T-helper 17 cell (primary cell): ENCODE data around the gene TYW1. TPM values are rescaled to one million over a fixed set of nuclear protein-coding genes. Genes with fewer than 3 reads are reported as not detected.
"Not testable (repeated sequence)": the region's sequence is repeated elsewhere in the genome, so short reads cannot be mapped to it uniquely, and the experiment has no call there.

Experiments
- ATAC-seq: fragments of 150-1000 bp; cut with Tn5 transposase; 2 replicates; pipeline ENCODE4 v1.10.0; 2021; ENCODE audit warnings: mild to moderate bottlenecking, moderate library complexity
- DNase-seq, 3 donors: peaks; one replicate each; pipeline versions ENCODE4 v3.0.0 to v3.0.0-alpha.2; 2020 to 2021
- H3K9me3 ChIP-seq: one replicate; pipeline ENCODE4 v1.7.0; 2013; ENCODE audit warnings: low read length, mild to moderate bottlenecking; ENCODE audit not compliant: control insufficient read depth, poor library complexity, severe bottlenecking
- H3K27ac Mint-ChIP-seq: one replicate; pipeline ENCODE4 v1.8.0; 2022; ENCODE audit warnings: mild to moderate bottlenecking, moderate library complexity, mixed read lengths
- H3K27me3 Mint-ChIP-seq: one replicate; pipeline ENCODE4 v1.8.0; 2022; ENCODE audit warnings: mixed read lengths
- H3K36me3 Mint-ChIP-seq: one replicate; pipeline ENCODE4 v1.8.0; 2022; ENCODE audit warnings: low read depth, mixed read lengths
- H3K4me1 Mint-ChIP-seq: one replicate; pipeline ENCODE4 v1.8.0; 2022; ENCODE audit warnings: mild to moderate bottlenecking, mixed read lengths
- H3K4me3 Mint-ChIP-seq: one replicate; pipeline ENCODE4 v1.8.0; 2022; ENCODE audit warnings: mild to moderate bottlenecking, moderate library complexity, mixed read lengths
- total RNA-seq, 4 donors: library from RNA in 2 of 4; stranded (reverse) in 2 of 4; gene quantifications; one replicate each; pipeline ENCODE4 v1.2.3 and lab custom pipeline; 2022 to 2026

The TYW1 gene, protein sequence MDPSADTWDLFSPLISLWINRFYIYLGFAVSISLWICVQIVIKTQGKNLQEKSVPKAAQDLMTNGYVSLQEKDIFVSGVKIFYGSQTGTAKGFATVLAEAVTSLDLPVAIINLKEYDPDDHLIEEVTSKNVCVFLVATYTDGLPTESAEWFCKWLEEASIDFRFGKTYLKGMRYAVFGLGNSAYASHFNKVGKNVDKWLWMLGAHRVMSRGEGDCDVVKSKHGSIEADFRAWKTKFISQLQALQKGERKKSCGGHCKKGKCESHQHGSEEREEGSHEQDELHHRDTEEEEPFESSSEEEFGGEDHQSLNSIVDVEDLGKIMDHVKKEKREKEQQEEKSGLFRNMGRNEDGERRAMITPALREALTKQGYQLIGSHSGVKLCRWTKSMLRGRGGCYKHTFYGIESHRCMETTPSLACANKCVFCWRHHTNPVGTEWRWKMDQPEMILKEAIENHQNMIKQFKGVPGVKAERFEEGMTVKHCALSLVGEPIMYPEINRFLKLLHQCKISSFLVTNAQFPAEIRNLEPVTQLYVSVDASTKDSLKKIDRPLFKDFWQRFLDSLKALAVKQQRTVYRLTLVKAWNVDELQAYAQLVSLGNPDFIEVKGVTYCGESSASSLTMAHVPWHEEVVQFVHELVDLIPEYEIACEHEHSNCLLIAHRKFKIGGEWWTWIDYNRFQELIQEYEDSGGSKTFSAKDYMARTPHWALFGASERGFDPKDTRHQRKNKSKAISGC
- total RNA-seq (10 to 100 TPM; 21.4 to 23.0 TPM), total RNA-seq (lab: John Stamatoyannopoulos, UW) (44.9 to 55.2 reads per million in 2 donors)

DNA sequence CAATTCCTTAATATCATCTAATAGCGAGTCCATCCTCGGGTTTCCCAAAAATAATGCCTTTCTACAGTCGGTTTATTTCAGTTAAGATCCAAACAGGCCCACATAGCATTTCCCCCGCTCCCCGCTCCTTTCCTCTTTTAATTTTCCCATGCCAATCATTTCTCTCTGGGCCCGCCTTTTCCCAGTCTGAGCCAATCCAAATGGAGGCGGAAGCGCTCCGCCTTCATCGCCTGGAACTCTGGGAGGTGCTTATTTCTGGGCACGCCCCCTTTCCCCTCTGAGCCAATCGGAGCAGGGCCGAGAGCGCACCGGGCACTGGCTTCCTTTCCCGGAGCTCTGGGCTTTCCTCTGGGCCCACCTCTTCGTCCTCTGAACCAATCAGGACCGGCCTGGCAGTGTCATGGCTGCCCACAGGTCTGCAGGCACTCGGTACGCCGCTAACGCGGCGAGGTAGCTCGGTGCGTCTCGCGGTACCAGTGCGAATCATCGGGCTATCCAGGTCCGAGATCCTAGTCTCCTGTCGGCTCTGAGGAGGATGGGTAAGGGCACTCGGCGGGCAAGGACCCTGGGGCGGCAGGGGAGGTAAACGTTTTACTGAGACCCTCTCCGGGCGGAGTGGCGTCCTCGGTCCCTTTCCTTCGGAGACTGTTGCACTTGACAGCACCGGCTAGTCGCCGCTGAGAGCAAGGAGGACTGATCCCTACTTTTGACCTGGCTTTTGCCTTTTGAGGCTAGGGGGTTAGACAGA, at the start of gene TYW1:
Gene TYW1 (plus strand): TSS at position 390 of the 748 bp plus-strand sequence. CDS start 146 bp downstream, at position 536.
- ATAC-seq (peak; percentile 86), DNase-seq (peak; percentile 90 to 97 (median 96))
- H3K4me3 Mint-ChIP-seq, result peak within 1 kb of the TSS; percentile 99
- not testable (repeated sequence) for H3K27me3 Mint-ChIP-seq, H3K9me3 ChIP-seq, H3K36me3 Mint-ChIP-seq
- H3K4me1 Mint-ChIP-seq, result peaks cover 22% of the 10 kb centered on the region
- H3K27ac Mint-ChIP-seq, result peak within 1 kb of the TSS; percentile 98

DNA sequence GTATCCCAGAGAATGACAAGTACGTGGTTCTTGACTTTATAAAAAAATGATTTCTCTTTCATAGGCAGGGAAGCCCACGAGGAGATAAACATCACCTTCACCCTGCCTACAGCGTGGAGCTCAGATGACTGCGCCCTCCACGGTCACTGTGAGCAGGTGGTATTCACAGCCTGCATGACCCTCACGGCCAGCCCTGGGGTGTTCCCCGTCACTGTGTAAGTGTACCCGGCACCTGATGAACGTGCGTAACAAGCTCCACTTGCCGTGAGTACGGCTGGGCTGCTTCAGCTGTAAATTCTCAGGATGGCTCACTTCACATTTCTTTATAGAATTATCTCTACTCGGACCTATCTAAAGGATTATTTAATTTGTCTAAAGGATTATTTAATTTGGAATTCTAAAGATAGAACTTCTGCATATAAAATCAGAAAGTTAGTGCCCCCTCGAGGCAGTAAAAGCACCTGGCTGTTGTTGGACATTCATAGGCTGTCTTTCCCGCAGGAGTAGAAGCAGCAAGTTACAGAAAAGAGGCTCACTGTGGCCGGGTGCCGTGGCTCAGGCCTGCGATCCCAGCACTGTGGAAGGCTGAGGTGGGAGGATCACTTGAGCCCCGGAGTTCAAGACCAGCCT, 48.0 kb upstream of the TYW1 start:
- H3K36me3 Mint-ChIP-seq, result peaks cover 2% of the 10 kb centered on the region
- H3K4me3 Mint-ChIP-seq, result no peak overlapping the region
- no peaks in the 10 kb centered on the region for H3K9me3 ChIP-seq
- H3K27ac Mint-ChIP-seq, result no peak overlapping the region
- no peak for DNase-seq
- peaks cover 6% of the 10 kb centered on the region for H3K4me1 Mint-ChIP-seq
- H3K27me3 Mint-ChIP-seq, result no peaks in the 10 kb centered on the region
- no peak for ATAC-seq

DNA sequence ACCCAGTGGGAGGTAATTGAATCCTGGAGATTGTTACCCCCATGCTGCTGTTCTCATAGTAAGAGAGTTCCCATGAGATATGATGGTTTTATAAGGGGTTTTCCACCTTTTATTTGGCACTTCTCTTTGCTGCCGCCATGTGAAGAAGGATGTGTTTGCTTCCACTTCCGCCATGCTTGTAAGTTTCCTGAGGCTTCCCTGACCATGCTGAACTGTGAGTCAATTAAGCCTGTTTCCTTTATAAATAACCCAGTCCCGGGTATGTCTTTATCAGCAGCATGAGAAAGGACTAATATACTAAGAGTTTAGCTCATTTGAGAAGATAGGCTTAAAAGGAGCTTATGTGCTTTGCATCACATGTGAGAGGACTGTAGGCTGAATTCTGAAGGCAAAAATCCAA, 46.3 kb upstream of the TYW1 start:
- peaks cover 2% of the 10 kb centered on the region for H3K36me3 Mint-ChIP-seq
- H3K27ac Mint-ChIP-seq, result no peak overlapping the region
- DNase-seq (no peak), ATAC-seq (no peak)
- no peak overlapping the region for H3K4me3 Mint-ChIP-seq
- no peaks in the 10 kb centered on the region for H3K27me3 Mint-ChIP-seq
- H3K9me3 ChIP-seq, result no peaks in the 10 kb centered on the region
- peaks cover 2% of the 10 kb centered on the region for H3K4me1 Mint-ChIP-seq

DNA sequence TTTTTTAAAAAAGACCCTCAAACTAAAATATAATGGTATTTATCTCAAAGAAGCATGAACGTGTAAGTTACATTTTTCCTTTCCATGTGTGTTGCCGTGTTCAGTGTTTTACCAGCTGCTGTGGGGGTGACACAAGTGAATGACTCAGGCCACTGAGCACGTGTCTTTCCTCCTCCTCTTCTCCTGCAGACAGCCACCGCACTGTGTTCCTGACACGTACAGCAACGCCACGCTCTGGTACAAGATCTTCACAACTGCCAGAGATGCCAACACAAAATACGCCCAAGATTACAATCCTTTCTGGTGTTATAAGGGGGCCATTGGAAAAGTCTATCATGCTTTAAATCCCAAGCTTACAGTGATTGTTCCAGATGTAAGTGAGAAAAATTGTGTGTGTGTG, 45.9 kb upstream of the TYW1 start:
- H3K4me3 Mint-ChIP-seq, result no peak overlapping the region
- H3K36me3 Mint-ChIP-seq, result peaks cover 2% of the 10 kb centered on the region
- no peak overlapping the region for H3K27ac Mint-ChIP-seq
- no peaks in the 10 kb centered on the region for H3K27me3 Mint-ChIP-seq
- ATAC-seq, result no peak
- DNase-seq, result no peak
- H3K9me3 ChIP-seq, result no peaks in the 10 kb centered on the region
- peaks cover 2% of the 10 kb centered on the region for H3K4me1 Mint-ChIP-seq

DNA sequence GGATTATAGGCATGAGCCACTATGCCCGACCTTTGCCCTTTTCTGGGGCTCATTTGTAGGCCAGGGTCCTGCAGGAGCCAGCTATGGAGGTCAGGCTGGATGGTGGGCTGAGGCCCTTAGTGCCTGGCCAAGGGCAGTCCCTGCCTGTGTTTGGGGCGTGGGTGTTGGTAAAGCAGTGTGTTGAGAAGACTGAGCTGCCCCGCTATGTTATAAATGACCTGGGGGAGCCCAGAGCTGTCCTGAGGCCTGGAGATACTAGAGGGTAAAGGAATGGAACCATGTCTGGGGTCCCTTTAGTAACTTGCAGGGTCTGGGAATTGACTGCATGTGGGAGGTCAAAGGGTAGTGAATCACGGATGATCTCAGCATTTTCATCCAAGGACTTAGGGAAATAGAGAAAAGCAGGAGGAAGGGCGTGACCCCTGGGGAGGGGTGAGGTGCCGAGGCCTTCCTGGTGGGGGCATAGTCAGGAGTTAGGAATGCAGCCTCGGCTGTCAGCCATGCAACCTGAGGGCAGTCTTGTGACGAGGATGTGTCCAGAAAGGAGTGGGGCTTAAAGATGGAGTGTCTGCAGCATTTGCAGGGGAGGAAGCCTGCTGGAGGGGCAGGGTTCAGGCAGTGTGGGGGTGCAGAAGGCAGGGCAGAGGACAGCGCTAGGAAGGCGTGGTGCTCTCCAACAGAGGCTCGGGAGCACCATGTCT, 44.1 kb upstream of the TYW1 start:
- Mint-ChIP-seq H3K4me3 (no peak overlapping the region), H3K36me3 (peaks cover 4% of the 10 kb centered on the region), H3K4me1 (peaks cover 2% of the 10 kb centered on the region), H3K27me3 (no peaks in the 10 kb centered on the region), H3K27ac (no peak overlapping the region)
- ATAC-seq (no peak), DNase-seq (no peak)
- no peaks in the 10 kb centered on the region for H3K9me3 ChIP-seq

DNA sequence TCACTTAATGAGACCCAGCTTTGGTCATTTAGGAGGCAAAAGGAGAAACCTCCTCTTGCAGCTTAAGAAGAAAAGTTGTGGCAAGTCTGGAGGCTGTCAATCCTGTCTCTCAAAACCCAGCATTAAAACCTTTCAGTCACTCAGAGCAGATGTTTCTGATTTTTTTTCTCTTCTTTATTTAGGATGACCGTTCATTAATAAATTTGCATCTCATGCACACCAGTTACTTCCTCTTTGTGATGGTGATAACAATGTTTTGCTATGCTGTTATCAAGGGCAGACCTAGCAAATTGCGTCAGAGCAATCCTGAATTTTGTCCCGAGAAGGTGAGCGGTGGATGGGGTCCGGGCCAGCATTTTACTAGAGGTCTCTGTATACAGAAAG, 43.6 kb upstream of the TYW1 start:
- DNase-seq, result no peak
- H3K9me3 ChIP-seq, result no peaks in the 10 kb centered on the region
- H3K27ac Mint-ChIP-seq, result no peak overlapping the region
- no peak overlapping the region for H3K4me3 Mint-ChIP-seq
- no peaks in the 10 kb centered on the region for H3K27me3 Mint-ChIP-seq
- peaks cover 4% of the 10 kb centered on the region for H3K36me3 Mint-ChIP-seq
- ATAC-seq, result no peak
- H3K4me1 Mint-ChIP-seq, result peaks cover 2% of the 10 kb centered on the region

DNA sequence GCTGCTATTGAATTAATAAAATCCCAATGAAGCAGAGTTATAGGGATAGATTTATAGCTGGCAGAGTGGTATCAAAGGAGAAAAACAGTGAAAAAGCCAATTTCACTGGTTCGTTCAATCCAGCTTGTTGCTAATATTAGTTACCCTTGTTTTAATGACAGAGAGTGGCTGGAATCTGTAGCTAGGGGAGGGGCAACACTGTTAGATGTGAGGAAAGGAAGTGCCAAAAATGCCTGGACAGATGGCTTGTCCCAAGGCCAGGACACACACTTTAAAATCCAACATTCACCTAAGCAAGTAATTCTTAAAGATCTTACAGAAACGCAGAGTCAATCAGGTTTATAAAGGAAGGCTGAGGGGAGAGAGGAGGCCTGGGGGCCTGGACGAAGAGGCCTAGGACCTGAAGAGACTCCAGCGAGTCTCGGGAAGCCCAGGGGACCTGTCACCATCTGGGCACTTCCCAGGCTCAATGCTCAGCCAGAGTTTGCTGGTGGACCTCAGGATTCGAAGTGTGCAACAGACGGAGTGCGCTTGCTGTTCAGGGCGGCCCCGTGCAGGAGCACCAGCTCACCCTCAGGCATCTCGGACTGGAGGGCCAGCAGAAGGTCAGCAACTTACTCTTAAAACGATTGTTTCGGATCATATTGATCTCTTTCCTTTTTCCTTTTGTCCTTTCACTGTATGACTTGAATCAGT, 38.9 kb upstream of the TYW1 start:
- Mint-ChIP-seq H3K36me3 (peaks cover 4% of the 10 kb centered on the region), H3K27me3 (no peaks in the 10 kb centered on the region), H3K27ac (peak overlapping the region; percentile 49), H3K4me1 (peaks cover 3% of the 10 kb centered on the region), H3K4me3 (no peak overlapping the region)
- ATAC-seq (no peak), DNase-seq (no peak)
- no peaks in the 10 kb centered on the region for H3K9me3 ChIP-seq

DNA sequence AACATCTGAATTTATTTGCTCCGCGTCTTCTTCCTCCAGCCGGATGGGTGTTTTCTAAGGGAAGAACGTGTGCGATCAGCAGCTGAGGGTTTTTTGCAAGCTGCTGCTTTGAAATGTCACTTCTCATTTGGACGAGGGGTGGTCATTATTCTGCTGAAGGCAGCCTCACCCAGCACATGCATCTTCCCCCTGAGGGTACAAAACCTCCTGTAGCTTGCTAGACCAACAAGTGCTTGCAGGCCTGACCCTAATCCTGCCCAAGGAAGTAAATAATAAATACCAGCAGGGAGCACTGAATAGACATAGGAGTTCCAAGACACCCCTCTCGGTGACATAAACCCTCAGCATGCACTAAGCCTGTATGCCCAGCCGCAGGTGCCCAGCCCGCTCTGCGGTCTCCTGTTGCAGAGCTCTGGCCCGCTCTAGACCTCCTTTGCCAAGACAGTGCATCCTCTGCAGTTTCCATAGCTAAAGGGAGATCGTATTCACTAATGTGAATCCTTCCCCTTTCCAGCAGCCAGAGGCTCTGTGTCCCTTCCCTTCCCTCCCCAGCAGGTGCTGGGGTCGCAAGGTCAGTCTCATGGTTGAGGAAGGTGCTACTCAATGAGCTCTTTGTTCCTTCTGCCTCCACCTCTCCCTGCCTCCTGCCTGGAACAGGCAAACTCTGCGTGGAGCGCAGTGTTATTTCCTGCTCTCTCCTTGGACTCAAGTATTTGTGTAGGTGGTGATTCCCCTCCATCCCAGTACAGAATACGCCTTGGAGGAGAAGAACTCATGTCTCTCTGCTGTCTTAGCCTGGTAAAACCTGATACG, 37.9 kb upstream of the TYW1 start:
- ATAC-seq, result no peak
- no peaks in the 10 kb centered on the region for H3K9me3 ChIP-seq
- peaks cover 4% of the 10 kb centered on the region for H3K36me3 Mint-ChIP-seq
- H3K27ac Mint-ChIP-seq, result peak overlapping the region; percentile 72
- peaks cover 3% of the 10 kb centered on the region for H3K4me1 Mint-ChIP-seq
- no peak overlapping the region for H3K4me3 Mint-ChIP-seq
- DNase-seq, result no peak
- H3K27me3 Mint-ChIP-seq, result no peaks in the 10 kb centered on the region

DNA sequence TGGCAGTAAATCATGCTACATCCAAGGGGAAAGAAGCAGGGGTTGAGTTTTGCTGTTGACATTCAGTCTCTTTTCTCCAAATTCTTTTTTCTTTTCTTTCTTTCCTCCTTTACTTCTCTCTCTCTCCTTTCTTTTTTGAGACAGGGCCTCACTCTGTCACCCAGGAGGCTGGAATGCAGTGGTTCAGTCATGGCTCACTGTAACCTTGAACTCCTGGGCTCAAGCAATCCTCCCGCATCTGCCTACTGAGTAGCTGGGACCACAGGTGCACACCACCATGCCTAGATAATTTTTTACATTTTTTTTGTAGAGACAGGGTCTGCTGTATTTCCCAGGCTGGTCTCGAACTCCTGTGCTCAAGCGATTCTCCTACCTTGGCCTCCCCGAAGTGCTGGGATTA, 36.4 kb upstream of the TYW1 start:
- Mint-ChIP-seq H3K36me3 (peaks cover 4% of the 10 kb centered on the region), H3K27ac (no peak overlapping the region), H3K27me3 (no peaks in the 10 kb centered on the region), H3K4me3 (no peak overlapping the region), H3K4me1 (peaks cover 3% of the 10 kb centered on the region)
- ATAC-seq (no peak), DNase-seq (no peak)
- H3K9me3 ChIP-seq, result no peaks in the 10 kb centered on the region

DNA sequence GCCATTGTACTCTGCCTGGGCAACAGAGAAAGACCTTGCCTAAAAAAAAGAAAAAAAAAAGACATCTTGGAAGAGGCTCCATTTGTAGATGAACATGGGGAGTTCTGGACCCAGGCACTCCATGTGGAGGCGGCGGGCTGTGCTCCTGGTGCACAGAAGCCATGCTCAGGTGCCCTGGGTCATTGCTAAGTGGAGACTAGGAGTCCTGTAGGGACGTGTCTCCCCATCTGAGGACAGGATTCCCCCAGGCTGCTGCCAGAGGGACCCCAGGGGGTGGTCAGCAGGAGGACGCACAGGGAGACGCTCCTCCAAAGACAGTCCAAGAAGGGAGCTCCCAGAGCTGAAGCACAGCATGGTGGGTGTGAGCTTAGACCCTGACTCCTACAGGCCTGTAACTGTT, 35.5 kb upstream of the TYW1 start:
- peak overlapping the region; percentile 27 for H3K27ac Mint-ChIP-seq
- DNase-seq, result no peak
- ATAC-seq, result no peak

DNA sequence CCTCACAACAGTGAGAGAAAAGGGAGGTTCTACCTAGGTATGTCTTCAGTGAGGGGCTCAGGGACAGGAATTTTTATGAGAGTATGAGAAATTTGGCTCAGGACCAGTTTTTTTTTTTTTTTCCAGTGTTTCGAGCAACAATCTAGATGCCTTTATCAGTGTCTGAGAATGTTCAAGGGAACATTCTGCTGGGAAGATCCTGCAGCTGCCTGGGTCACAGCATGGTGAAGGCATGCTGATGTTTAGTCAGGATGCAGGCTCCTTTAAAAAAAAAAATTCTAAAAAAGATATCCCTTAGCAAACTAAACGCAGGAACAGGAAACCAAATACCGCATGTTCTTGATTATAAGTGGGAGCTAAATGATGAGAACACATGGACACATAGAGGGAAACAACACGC, 32.2 kb upstream of the TYW1 start:
- Mint-ChIP-seq H3K4me1 (no peaks in the 10 kb centered on the region), H3K27ac (no peak overlapping the region), H3K4me3 (no peak overlapping the region), H3K36me3 (peaks cover 2% of the 10 kb centered on the region), H3K27me3 (no peaks in the 10 kb centered on the region)
- no peaks in the 10 kb centered on the region for H3K9me3 ChIP-seq
- ATAC-seq (no peak), DNase-seq (no peak)

More for the DNA sequence above, 35.5 kb upstream of the TYW1 start:
- H3K27me3 Mint-ChIP-seq, result no peaks in the 10 kb centered on the region
- peaks cover 3% of the 10 kb centered on the region for H3K4me1 Mint-ChIP-seq
- no peak overlapping the region for H3K4me3 Mint-ChIP-seq
- no peaks in the 10 kb centered on the region for H3K9me3 ChIP-seq
- peaks cover 4% of the 10 kb centered on the region for H3K36me3 Mint-ChIP-seq
